ENCODE results near the gene HECW1. TPM values are rescaled to one million over a fixed set of nuclear protein-coding genes. Genes with fewer than 3 reads are reported as not detected.

Gene HECW1
- total RNA-seq, 1 experiment from 2014 or later, result 0.77 TPM

DNA sequence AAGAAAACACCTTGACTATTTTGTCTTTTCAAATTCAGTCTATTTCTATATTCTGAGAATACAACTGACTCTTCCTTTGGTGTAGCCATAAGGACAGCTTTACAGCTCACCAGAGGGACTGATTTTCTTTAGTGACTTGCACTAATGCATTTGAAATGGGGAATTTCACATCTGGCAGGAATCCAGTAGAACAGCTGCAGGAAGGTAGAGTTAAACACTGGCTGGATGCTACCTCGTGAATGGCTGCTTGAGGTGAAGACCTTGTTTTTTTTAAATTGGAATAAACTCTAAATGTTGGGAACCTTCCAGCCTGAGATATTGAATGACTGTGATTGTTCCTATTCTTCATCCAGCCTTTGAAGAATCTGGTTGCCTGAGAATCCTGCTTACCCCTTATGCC lies 330.9 kb downstream of the HECW1 start:
- Histone ChIP-seq H3K27me3 (ENCODE audit: control insufficient read depth, insufficient read depth, low read length) (peaks cover 30% of the 10 kb centered on the region), H3K9me3 (ENCODE audit: control insufficient read depth, insufficient read depth, low read depth, low read length) (no peaks in the 10 kb centered on the region), H3K4me1 (ENCODE audit: control insufficient read depth, insufficient read depth, low read length) (no peaks in the 10 kb centered on the region), H3K36me3 (ENCODE audit: control insufficient read depth, insufficient read depth, low read length) (no peaks in the 10 kb centered on the region), H3K27ac (ENCODE audit: low read length) (no peak overlapping the region), H3K4me3 (ENCODE audit: low read depth in 2 of 2, low read length in 2 of 2) (no peak overlapping the region)
- CTCF ChIA-PET, result no interaction called here
- intact Hi-C loops (cut with micrococcal nuclease; ENCODE audit: unreplicated experiment), result no loop called here
- DNase-seq (ENCODE audit: low read depth, low spot score) (no peak), ATAC-seq (no peak)
- POLR2A ChIA-PET, result no interaction called here
- no TSS peak for BruUV-seq (replicated peaks)
- TF ChIP-seq, protein P1, sequence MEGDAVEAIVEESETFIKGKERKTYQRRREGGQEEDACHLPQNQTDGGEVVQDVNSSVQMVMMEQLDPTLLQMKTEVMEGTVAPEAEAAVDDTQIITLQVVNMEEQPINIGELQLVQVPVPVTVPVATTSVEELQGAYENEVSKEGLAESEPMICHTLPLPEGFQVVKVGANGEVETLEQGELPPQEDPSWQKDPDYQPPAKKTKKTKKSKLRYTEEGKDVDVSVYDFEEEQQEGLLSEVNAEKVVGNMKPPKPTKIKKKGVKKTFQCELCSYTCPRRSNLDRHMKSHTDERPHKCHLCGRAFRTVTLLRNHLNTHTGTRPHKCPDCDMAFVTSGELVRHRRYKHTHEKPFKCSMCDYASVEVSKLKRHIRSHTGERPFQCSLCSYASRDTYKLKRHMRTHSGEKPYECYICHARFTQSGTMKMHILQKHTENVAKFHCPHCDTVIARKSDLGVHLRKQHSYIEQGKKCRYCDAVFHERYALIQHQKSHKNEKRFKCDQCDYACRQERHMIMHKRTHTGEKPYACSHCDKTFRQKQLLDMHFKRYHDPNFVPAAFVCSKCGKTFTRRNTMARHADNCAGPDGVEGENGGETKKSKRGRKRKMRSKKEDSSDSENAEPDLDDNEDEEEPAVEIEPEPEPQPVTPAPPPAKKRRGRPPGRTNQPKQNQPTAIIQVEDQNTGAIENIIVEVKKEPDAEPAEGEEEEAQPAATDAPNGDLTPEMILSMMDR (IDR thresholded peaks at IDR 0.05), result no peak
- TF ChIP-seq, protein P2, sequence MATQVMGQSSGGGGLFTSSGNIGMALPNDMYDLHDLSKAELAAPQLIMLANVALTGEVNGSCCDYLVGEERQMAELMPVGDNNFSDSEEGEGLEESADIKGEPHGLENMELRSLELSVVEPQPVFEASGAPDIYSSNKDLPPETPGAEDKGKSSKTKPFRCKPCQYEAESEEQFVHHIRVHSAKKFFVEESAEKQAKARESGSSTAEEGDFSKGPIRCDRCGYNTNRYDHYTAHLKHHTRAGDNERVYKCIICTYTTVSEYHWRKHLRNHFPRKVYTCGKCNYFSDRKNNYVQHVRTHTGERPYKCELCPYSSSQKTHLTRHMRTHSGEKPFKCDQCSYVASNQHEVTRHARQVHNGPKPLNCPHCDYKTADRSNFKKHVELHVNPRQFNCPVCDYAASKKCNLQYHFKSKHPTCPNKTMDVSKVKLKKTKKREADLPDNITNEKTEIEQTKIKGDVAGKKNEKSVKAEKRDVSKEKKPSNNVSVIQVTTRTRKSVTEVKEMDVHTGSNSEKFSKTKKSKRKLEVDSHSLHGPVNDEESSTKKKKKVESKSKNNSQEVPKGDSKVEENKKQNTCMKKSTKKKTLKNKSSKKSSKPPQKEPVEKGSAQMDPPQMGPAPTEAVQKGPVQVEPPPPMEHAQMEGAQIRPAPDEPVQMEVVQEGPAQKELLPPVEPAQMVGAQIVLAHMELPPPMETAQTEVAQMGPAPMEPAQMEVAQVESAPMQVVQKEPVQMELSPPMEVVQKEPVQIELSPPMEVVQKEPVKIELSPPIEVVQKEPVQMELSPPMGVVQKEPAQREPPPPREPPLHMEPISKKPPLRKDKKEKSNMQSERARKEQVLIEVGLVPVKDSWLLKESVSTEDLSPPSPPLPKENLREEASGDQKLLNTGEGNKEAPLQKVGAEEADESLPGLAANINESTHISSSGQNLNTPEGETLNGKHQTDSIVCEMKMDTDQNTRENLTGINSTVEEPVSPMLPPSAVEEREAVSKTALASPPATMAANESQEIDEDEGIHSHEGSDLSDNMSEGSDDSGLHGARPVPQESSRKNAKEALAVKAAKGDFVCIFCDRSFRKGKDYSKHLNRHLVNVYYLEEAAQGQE (IDR thresholded peaks at IDR 0.05; ENCODE audit: insufficient read depth in 1 of 2, low read depth in 2 of 2, low read length in 1 of 2), result no peak
- no peak for TF ChIP-seq POLR2AphosphoS5 (IDR thresholded peaks at IDR 0.05; ENCODE audit: low read depth, low read length)
- no peak for TF ChIP-seq TCF7L2 (IDR thresholded peaks at IDR 0.05; ENCODE audit: low read depth, low read length)
- TF ChIP-seq SIN3A (IDR thresholded peaks at IDR 0.05; ENCODE audit: borderline replicate concordance, insufficient read depth, low read depth, low read length), result no peak
- in situ Hi-C loops (cut with HindIII; ENCODE audit: low pct_unique_long_range_greater_than_20kb, low sequenced_read_pairs), result no loop called here

GRCh38 chr7:43444711-43445578 lies 332.5 kb downstream of the HECW1 start:
- peaks cover 33% of the 10 kb centered on the region for H3K27me3 ChIP-seq (ENCODE audit: control insufficient read depth, insufficient read depth, low read length)
- CTCF ChIA-PET, result no interaction called here
- in situ Hi-C loops (cut with HindIII; ENCODE audit: low pct_unique_long_range_greater_than_20kb, low sequenced_read_pairs) (no loop called here), intact Hi-C loops (cut with micrococcal nuclease; ENCODE audit: unreplicated experiment) (no loop called here)
- no peak overlapping the region for H3K27ac ChIP-seq (ENCODE audit: low read length)
- DNase-seq (ENCODE audit: low read depth, low spot score) (no peak), ATAC-seq (no peak)
- H3K36me3 ChIP-seq (ENCODE audit: control insufficient read depth, insufficient read depth, low read length), result no peaks in the 10 kb centered on the region
- TF ChIP-seq TCF7L2 (IDR thresholded peaks at IDR 0.05; ENCODE audit: low read depth, low read length), result no peak
- TF ChIP-seq, protein P1 (IDR thresholded peaks at IDR 0.05), result no peak
- no peak for TF ChIP-seq POLR2AphosphoS5 (IDR thresholded peaks at IDR 0.05; ENCODE audit: low read depth, low read length)
- TF ChIP-seq, protein P2 (IDR thresholded peaks at IDR 0.05; ENCODE audit: insufficient read depth in 1 of 2, low read depth in 2 of 2, low read length in 1 of 2), result no peak
- TF ChIP-seq SIN3A (IDR thresholded peaks at IDR 0.05; ENCODE audit: borderline replicate concordance, insufficient read depth, low read depth, low read length), result no peak
- POLR2A ChIA-PET, result no interaction called here
- no TSS peak for BruUV-seq (replicated peaks)
- no peaks in the 10 kb centered on the region for H3K4me1 ChIP-seq (ENCODE audit: control insufficient read depth, insufficient read depth, low read length)
- H3K9me3 ChIP-seq (ENCODE audit: control insufficient read depth, insufficient read depth, low read depth, low read length), result no peaks in the 10 kb centered on the region
- H3K4me3 ChIP-seq (ENCODE audit: low read depth in 2 of 2, low read length in 2 of 2), result no peak overlapping the region
